SU-DHL-6 (cell line): Measurements from ENCODE around the gene DIS3L2.

Source experiments
- EZH2phosphoT487 ChIP-seq: fragments of 200-600 bp; sonication (generic), shearing (Covaris generic); conservative IDR thresholded peaks from 2 replicates; pipeline ENCODE4 v1.6.1; 2018; ENCODE audit warnings: mild to moderate bottlenecking, antibody characterized with exemption, low read length, moderate library complexity, mixed read lengths
- TF ChIP-seq, protein P1 (sequence below): fragments of 200-600 bp; sonication (generic); IDR thresholded peaks from one replicate; pipeline ENCODE4 v1.5.1; 2017; ENCODE audit warnings: antibody characterized with exemption, mild to moderate bottlenecking, low read length, moderate library complexity; ENCODE audit not compliant: insufficient read depth, poor library complexity, severe bottlenecking

- TF ChIP-seq, protein P1, sequence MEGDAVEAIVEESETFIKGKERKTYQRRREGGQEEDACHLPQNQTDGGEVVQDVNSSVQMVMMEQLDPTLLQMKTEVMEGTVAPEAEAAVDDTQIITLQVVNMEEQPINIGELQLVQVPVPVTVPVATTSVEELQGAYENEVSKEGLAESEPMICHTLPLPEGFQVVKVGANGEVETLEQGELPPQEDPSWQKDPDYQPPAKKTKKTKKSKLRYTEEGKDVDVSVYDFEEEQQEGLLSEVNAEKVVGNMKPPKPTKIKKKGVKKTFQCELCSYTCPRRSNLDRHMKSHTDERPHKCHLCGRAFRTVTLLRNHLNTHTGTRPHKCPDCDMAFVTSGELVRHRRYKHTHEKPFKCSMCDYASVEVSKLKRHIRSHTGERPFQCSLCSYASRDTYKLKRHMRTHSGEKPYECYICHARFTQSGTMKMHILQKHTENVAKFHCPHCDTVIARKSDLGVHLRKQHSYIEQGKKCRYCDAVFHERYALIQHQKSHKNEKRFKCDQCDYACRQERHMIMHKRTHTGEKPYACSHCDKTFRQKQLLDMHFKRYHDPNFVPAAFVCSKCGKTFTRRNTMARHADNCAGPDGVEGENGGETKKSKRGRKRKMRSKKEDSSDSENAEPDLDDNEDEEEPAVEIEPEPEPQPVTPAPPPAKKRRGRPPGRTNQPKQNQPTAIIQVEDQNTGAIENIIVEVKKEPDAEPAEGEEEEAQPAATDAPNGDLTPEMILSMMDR: no peak
- TF ChIP-seq EZH2phosphoT487: no peak
Measured at GRCh38 chr2:232323328-232323650, 361.8 kb downstream of the DIS3L2 start.
